Neural cell (in vitro differentiated cells): Measurements from ENCODE around the gene GPR152. TPM values are rescaled to one million over a fixed set of nuclear protein-coding genes. Genes with fewer than 3 reads are reported as not detected.

Experiments used
- H2AFZ ChIP-seq: fragments of 200-600, 300-800 bp; sonication (generic), shearing (Covaris generic); 2 replicates; pipeline ENCODE4 v1.6.0; 2014; ENCODE audit warnings: low read depth, mild to moderate bottlenecking, antibody characterized with exemption, low read length, moderate library complexity
- H3F3A ChIP-seq: fragments of 200-600 bp; shearing (Covaris generic); 2 replicates; pipeline ENCODE4 v1.6.1; 2016; ENCODE audit warnings: mild to moderate bottlenecking, moderate library complexity, mixed read lengths, antibody characterized with exemption, low read length; ENCODE audit not compliant: insufficient read depth, poor library complexity, severe bottlenecking
- H3K27ac ChIP-seq: fragments of 200-600, 300-800 bp; sonication (generic), shearing (Covaris generic); 2 replicates; pipeline ENCODE4 v1.5.1; 2014; ENCODE audit warnings: mild to moderate bottlenecking, low read length, moderate library complexity
- H3K27me3 ChIP-seq: fragments of 300-800, 200-600 bp; sonication (generic), shearing (Covaris generic); 2 replicates; pipeline ENCODE4 v1.6.0; 2014; ENCODE audit warnings: mild to moderate bottlenecking, low read depth, low read length, moderate library complexity; ENCODE audit not compliant: insufficient read depth
- H3K36me3 ChIP-seq: fragments of 300-800, 200-600 bp; sonication (generic), shearing (Covaris generic); 2 replicates; pipeline ENCODE4 v1.5.1; 2014; ENCODE audit warnings: mild to moderate bottlenecking, antibody characterized with exemption, low read length, moderate library complexity; ENCODE audit not compliant: insufficient read depth
- H3K4me2 ChIP-seq: fragments of 300-800, 200-600 bp; sonication (generic), shearing (Covaris generic); 2 replicates; pipeline ENCODE4 v1.6.0; 2014; ENCODE audit warnings: mild to moderate bottlenecking, low read length
- H3K4me3 ChIP-seq: fragments of 300-800, 200-600 bp; sonication (generic), shearing (Covaris generic); 2 replicates; pipeline ENCODE4 v1.5.1; 2014; ENCODE audit warnings: mild to moderate bottlenecking, low read length, moderate library complexity
- H3K79me2 ChIP-seq: fragments of 200-600 bp; shearing (Covaris generic); replicated peaks from 2 replicates; pipeline ENCODE4 v1.6.0; 2014; ENCODE audit warnings: mild to moderate bottlenecking, low read length, moderate library complexity; ENCODE audit not compliant: insufficient read depth
- H3K9ac ChIP-seq: fragments of 300-800, 200-600 bp; sonication (generic), shearing (Covaris generic); 2 replicates; pipeline ENCODE4 v1.6.1; 2016; ENCODE audit warnings: mild to moderate bottlenecking, low read length, mixed read lengths
- H3K9me2 ChIP-seq: fragments of 200-600 bp; shearing (Covaris generic); 2 replicates; pipeline ENCODE4 v1.6.1; 2016; ENCODE audit warnings: mild to moderate bottlenecking, low read length, mixed read lengths; ENCODE audit not compliant: insufficient read depth
- H3K9me3 ChIP-seq: fragments of 200-600, 300-800 bp; sonication (generic), shearing (Covaris generic); 2 replicates; pipeline ENCODE4 v1.6.1; 2016; ENCODE audit warnings: mild to moderate bottlenecking, mixed run types, low read length, moderate library complexity, mixed read lengths
- H4K20me1 ChIP-seq: fragments of 200-600 bp; shearing (Covaris generic); 2 replicates; pipeline ENCODE4 v1.6.1; 2016; ENCODE audit warnings: mild to moderate bottlenecking, mixed run types; ENCODE audit not compliant: insufficient read depth
- EP300 ChIP-seq: fragments of 450-650 bp; conservative IDR thresholded peaks from 2 replicates; pipeline ENCODE4 v1.6.1; 2014; ENCODE audit warnings: antibody characterized with exemption, mild to moderate bottlenecking, moderate library complexity; ENCODE audit not compliant: poor library complexity, severe bottlenecking
- EZH2 ChIP-seq: fragments of 200-600, 300-800 bp; shearing (Covaris generic), sonication (generic); IDR thresholded peaks from 2 replicates; pipeline ENCODE4 v1.6.1; 2014; ENCODE audit warnings: antibody characterized with exemption, low read length, borderline replicate concordance, mild to moderate bottlenecking; ENCODE audit not compliant: insufficient read depth, poor library complexity, severe bottlenecking
- MXI1 ChIP-seq: fragments of 450-650 bp; conservative IDR thresholded peaks from 2 replicates; pipeline ENCODE4 v1.6.1; 2014; ENCODE audit warnings: antibody characterized with exemption, mild to moderate bottlenecking; ENCODE audit not compliant: poor library complexity, severe bottlenecking
- POLR2AphosphoS5 ChIP-seq: IDR thresholded peaks from 2 replicates; pipeline ENCODE4 v1.6.1; 2012
- RAD21 ChIP-seq: fragments of 450-650 bp; conservative IDR thresholded peaks from 2 replicates; pipeline ENCODE4 v1.6.1; 2014; ENCODE audit warnings: antibody characterized with exemption, mild to moderate bottlenecking, moderate library complexity
- SMC3 ChIP-seq: fragments of 450-650 bp; conservative IDR thresholded peaks from 2 replicates; pipeline ENCODE4 v1.6.1; 2014; ENCODE audit warnings: antibody characterized with exemption, mild to moderate bottlenecking, moderate library complexity; ENCODE audit not compliant: poor library complexity
- TAF1 ChIP-seq: IDR thresholded peaks from 2 replicates; pipeline ENCODE4 v1.6.1; 2012; ENCODE audit warnings: low read depth
- polyA plus RNA-seq: library from polyadenylated mRNA; depleted of rRNA; stranded (reverse); fragments of >200 nt; gene quantifications from 2 replicates; pipeline ENCODE4 v1.2.3, GENCODE V29; 2014
- TF ChIP-seq, protein P1 (sequence below): fragments of 450-650 bp; IDR thresholded peaks from 2 replicates; pipeline ENCODE4 v1.5.1; 2014; ENCODE audit warnings: antibody characterized with exemption, mild to moderate bottlenecking, moderate library complexity; ENCODE audit not compliant: poor library complexity, severe bottlenecking
- TF ChIP-seq, protein P2 (sequence below): IDR thresholded peaks from 2 replicates; pipeline ENCODE4 v1.6.1; 2012; ENCODE audit warnings: borderline replicate concordance

GPR152 gene
- polyA plus RNA-seq, 1 donor from 2014 or later = not detected

DNA sequence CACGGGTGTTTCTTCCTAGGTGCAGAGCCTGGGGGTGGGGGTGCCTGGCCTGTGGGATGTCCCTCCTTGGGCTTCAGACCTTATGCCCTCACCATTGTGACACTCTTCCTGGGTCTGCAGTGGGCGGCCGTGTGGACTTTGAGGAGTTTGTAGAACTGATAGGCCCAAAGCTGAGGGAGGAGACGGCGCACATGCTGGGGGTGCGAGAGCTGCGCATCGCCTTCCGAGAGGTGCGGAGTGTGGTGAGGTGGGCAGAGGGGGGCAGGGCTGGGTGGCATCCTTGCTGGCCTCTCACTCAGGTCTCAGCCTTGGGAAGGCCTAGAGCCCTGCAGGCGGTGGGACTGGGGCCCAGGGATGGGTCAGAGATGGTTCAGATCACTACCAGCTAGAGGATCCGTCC is 4.9 kb upstream of the GPR152 start:
- Histone ChIP-seq H3K9ac (no peak overlapping the region), H3K4me3 (no peak overlapping the region), H3K9me2 (no peaks in the 10 kb centered on the region), H3K36me3 (no peaks in the 10 kb centered on the region), H2AFZ (no peak overlapping the region), H3K27me3 (no peaks in the 10 kb centered on the region), H3K9me3 (no peaks in the 10 kb centered on the region), H4K20me1 (no peaks in the 10 kb centered on the region), H3K27ac (no peak overlapping the region), H3K4me2 (no peak overlapping the region), H3F3A (no peaks in the 10 kb centered on the region), H3K79me2 (no peaks in the 10 kb centered on the region)
- TF ChIP-seq MXI1 (no peak), RAD21 (no peak), EP300 (no peak), TAF1 (no peak), SMC3 (no peak), POLR2AphosphoS5 (no peak), EZH2 (no peak)
- TF ChIP-seq, protein P1, sequence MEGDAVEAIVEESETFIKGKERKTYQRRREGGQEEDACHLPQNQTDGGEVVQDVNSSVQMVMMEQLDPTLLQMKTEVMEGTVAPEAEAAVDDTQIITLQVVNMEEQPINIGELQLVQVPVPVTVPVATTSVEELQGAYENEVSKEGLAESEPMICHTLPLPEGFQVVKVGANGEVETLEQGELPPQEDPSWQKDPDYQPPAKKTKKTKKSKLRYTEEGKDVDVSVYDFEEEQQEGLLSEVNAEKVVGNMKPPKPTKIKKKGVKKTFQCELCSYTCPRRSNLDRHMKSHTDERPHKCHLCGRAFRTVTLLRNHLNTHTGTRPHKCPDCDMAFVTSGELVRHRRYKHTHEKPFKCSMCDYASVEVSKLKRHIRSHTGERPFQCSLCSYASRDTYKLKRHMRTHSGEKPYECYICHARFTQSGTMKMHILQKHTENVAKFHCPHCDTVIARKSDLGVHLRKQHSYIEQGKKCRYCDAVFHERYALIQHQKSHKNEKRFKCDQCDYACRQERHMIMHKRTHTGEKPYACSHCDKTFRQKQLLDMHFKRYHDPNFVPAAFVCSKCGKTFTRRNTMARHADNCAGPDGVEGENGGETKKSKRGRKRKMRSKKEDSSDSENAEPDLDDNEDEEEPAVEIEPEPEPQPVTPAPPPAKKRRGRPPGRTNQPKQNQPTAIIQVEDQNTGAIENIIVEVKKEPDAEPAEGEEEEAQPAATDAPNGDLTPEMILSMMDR = no peak
- TF ChIP-seq, protein P2, sequence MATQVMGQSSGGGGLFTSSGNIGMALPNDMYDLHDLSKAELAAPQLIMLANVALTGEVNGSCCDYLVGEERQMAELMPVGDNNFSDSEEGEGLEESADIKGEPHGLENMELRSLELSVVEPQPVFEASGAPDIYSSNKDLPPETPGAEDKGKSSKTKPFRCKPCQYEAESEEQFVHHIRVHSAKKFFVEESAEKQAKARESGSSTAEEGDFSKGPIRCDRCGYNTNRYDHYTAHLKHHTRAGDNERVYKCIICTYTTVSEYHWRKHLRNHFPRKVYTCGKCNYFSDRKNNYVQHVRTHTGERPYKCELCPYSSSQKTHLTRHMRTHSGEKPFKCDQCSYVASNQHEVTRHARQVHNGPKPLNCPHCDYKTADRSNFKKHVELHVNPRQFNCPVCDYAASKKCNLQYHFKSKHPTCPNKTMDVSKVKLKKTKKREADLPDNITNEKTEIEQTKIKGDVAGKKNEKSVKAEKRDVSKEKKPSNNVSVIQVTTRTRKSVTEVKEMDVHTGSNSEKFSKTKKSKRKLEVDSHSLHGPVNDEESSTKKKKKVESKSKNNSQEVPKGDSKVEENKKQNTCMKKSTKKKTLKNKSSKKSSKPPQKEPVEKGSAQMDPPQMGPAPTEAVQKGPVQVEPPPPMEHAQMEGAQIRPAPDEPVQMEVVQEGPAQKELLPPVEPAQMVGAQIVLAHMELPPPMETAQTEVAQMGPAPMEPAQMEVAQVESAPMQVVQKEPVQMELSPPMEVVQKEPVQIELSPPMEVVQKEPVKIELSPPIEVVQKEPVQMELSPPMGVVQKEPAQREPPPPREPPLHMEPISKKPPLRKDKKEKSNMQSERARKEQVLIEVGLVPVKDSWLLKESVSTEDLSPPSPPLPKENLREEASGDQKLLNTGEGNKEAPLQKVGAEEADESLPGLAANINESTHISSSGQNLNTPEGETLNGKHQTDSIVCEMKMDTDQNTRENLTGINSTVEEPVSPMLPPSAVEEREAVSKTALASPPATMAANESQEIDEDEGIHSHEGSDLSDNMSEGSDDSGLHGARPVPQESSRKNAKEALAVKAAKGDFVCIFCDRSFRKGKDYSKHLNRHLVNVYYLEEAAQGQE = no peak

DNA sequence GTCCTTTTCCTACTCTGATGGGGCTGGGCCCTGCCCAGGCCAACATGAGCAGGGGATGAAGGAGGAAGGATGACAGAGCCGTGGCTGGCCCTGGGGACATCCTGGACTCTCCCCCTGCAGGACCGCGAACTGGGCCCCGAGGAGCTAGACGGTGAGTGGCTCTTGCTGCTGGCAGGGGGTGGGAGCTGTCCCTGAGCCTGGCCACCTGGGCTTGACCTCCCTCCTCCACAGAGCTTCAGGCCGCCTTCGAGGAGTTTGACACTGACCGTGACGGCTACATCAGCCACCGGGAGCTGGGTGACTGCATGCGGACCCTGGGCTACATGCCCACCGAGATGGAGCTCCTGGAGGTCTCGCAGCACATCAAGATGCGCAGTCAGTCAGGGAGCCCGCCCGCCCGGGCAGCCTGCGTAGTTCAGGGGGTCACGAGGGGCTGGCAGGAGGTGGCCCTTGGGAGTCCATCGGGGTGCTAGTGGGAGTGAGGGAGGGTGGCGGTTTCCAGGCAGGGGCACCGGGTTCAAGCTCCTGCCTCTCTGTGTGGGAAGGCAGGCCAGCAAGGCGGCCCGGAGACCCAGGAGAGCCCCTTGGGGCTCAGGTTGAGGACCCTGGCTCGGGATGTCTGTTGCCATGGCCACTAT is 3.7 kb upstream of the GPR152 start:
- no peak for TF ChIP-seq EP300
- no peak for TF ChIP-seq EZH2
- TF ChIP-seq SMC3 = no peak
- TF ChIP-seq RAD21 = no peak
- no peak for TF ChIP-seq TAF1
- TF ChIP-seq, protein P1 = no peak
- TF ChIP-seq MXI1 = no peak
- no peak for TF ChIP-seq POLR2AphosphoS5
- TF ChIP-seq, protein P2 = no peak
- no peaks in the 10 kb centered on the region for H3K79me2 ChIP-seq
- no peak overlapping the region for H3K4me3 ChIP-seq
- H3F3A ChIP-seq = no peaks in the 10 kb centered on the region
- H3K27me3 ChIP-seq = no peaks in the 10 kb centered on the region
- no peaks in the 10 kb centered on the region for H4K20me1 ChIP-seq
- H3K36me3 ChIP-seq = no peaks in the 10 kb centered on the region
- no peaks in the 10 kb centered on the region for H3K9me3 ChIP-seq
- H3K9me2 ChIP-seq = no peaks in the 10 kb centered on the region
- H3K4me2 ChIP-seq = no peak overlapping the region
- no peak overlapping the region for H2AFZ ChIP-seq
- no peak overlapping the region for H3K9ac ChIP-seq
- no peak overlapping the region for H3K27ac ChIP-seq
